ENCODE measurements around the gene VCL.

GRCh38 chr10:73981812-73982211, 16.1 kb upstream of the VCL start:
- no peak for TF ChIP-seq GATA2 (IDR thresholded peaks at IDR 0.05; ENCODE audit: low read depth, low read length)
- no peak for TF ChIP-seq GATA3 (IDR thresholded peaks at IDR 0.05; ENCODE audit: low read depth, low read length)

All from SH-SY5Y (cell line).